GM21529 (cell line): ENCODE measurements around the gene CHD1L.
"Not testable (repeated sequence)": the region's sequence is repeated elsewhere in the genome, so short reads cannot be mapped to it uniquely, and the experiment has no call there.

Experiments used
- ATAC-seq: cut with Tn5 transposase; IDR thresholded peaks from one replicate; pipeline ENCODE4 v1.9.1; 2021; ENCODE audit not compliant: unreplicated experiment

The CHD1L gene

GRCh38 chr1:147264158-147264768, 21.8 kb downstream of the CHD1L start:
- ATAC-seq: no peak

GRCh38 chr1:147266381-147266780, 23.9 kb downstream of the CHD1L start:
- no peak for ATAC-seq

GRCh38 chr1:147267711-147268110, 25.2 kb downstream of the CHD1L start:
- no peak for ATAC-seq

GRCh38 chr1:147270721-147271120, 28.2 kb downstream of the CHD1L start:
- ATAC-seq: no peak

GRCh38 chr1:147272042-147272441, 29.6 kb downstream of the CHD1L start:
- ATAC-seq: no peak

- no peak for ATAC-seq
These were observed 31.2 kb downstream of the CHD1L start for GRCh38 chr1:147273409-147274336.

GRCh38 chr1:147281950-147282349, 39.5 kb downstream of the CHD1L start:
- ATAC-seq: no peak

- ATAC-seq: no peak
These were observed 40.5 kb downstream of the CHD1L start for GRCh38 chr1:147283011-147283410.

GRCh38 chr1:147287133-147287865, 44.8 kb downstream of the CHD1L start:
- ATAC-seq: no peak

- no peak for ATAC-seq
These were observed 49.5 kb downstream of the CHD1L start for GRCh38 chr1:147292012-147292411.

- ATAC-seq: no peak
These were observed 50.3 kb downstream of the CHD1L start for GRCh38 chr1:147292631-147293251.

GRCh38 chr1:147297438-147297837, 55.0 kb downstream of the CHD1L start:
- ATAC-seq: no peak

GRCh38 chr1:147305803-147306202, 63.3 kb downstream of the CHD1L start:
- not testable (repeated sequence) for ATAC-seq

- no peak for ATAC-seq
These were observed 74.5 kb downstream of the CHD1L start for GRCh38 chr1:147316968-147317367.

GRCh38 chr1:147326933-147327687, 84.6 kb downstream of the CHD1L start:
- ATAC-seq: not testable (repeated sequence)

- ATAC-seq: no peak
These were observed 91.8 kb downstream of the CHD1L start for GRCh38 chr1:147334292-147334691.

- no peak for ATAC-seq
These were observed 93.8 kb downstream of the CHD1L start for GRCh38 chr1:147336291-147336690.

GRCh38 chr1:147337040-147337630, 94.7 kb downstream of the CHD1L start:
- no peak for ATAC-seq

- ATAC-seq: no peak
These were observed 96.1 kb downstream of the CHD1L start for GRCh38 chr1:147338571-147338970.

- no peak for ATAC-seq
These were observed 98.8 kb downstream of the CHD1L start for GRCh38 chr1:147341246-147341645.
